GM19025 (cell line): ENCODE measurements around the gene NR1H2.
"Not testable (repeated sequence)": the region's sequence is repeated elsewhere in the genome, so short reads cannot be mapped to it uniquely, and the experiment has no call there.

Source experiments
- ATAC-seq: cut with Tn5 transposase; IDR thresholded peaks from one replicate; pipeline ENCODE4 v1.9.1; 2021; ENCODE audit warnings: mild to moderate bottlenecking, low read depth, moderate library complexity; ENCODE audit not compliant: unreplicated experiment

The NR1H2 gene

DNA sequence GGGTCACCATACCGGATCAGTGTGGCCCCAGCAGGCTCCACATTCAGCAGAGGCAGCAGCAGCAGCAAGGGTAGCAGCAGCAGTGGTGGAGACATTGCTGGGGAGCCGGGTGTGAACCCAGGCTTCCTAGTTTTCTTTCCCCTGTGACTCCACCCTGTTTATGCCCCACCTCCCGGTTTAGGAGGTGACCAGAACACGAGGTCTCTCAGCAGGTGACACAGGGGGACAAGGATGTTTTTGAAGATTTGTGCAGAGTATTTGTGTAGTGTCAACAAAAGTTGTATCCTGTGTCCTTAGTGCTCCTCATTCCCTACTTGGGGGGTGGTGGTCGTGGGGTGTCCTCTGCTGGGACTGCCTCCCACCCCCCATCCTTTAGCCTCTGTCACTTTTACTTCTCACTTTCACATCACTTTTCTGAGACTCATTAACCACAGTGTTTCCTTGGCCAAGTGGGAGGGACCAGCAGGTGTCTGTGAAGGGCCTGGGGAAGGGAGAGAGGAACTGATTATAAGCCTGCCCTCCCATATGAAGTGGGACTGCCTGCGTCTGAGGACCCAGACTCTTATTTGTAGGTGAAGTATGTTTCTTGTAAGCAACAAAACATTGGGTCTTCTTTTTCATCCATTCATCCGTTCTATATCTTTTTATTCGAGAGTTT lies 31.5 kb upstream of the NR1H2 start:
- no peak for ATAC-seq

GRCh38 chr19:50347089-50347581 lies 29.1 kb upstream of the NR1H2 start:
- ATAC-seq = not testable (repeated sequence)

GRCh38 chr19:50349277-50350057 lies 26.8 kb upstream of the NR1H2 start:
- no peak for ATAC-seq

GRCh38 chr19:50352242-50352641 lies 24.0 kb upstream of the NR1H2 start:
- no peak for ATAC-seq

GRCh38 chr19:50353487-50353880 lies 22.8 kb upstream of the NR1H2 start:
- not testable (repeated sequence) for ATAC-seq

- ATAC-seq = no peak
Observed at GRCh38 chr19:50356691-50357177, 19.5 kb upstream of the NR1H2 start.

GRCh38 chr19:50357178-50358100 lies 18.8 kb upstream of the NR1H2 start:
- peak; percentile 49 for ATAC-seq

GRCh38 chr19:50358483-50359327 lies 17.6 kb upstream of the NR1H2 start:
- ATAC-seq = no peak

GRCh38 chr19:50359328-50359818 lies 16.9 kb upstream of the NR1H2 start:
- ATAC-seq = no peak

- ATAC-seq = no peak
Observed at GRCh38 chr19:50361290-50362029, 14.8 kb upstream of the NR1H2 start.

- ATAC-seq = no peak
Observed at GRCh38 chr19:50362030-50362412, 14.2 kb upstream of the NR1H2 start.

DNA sequence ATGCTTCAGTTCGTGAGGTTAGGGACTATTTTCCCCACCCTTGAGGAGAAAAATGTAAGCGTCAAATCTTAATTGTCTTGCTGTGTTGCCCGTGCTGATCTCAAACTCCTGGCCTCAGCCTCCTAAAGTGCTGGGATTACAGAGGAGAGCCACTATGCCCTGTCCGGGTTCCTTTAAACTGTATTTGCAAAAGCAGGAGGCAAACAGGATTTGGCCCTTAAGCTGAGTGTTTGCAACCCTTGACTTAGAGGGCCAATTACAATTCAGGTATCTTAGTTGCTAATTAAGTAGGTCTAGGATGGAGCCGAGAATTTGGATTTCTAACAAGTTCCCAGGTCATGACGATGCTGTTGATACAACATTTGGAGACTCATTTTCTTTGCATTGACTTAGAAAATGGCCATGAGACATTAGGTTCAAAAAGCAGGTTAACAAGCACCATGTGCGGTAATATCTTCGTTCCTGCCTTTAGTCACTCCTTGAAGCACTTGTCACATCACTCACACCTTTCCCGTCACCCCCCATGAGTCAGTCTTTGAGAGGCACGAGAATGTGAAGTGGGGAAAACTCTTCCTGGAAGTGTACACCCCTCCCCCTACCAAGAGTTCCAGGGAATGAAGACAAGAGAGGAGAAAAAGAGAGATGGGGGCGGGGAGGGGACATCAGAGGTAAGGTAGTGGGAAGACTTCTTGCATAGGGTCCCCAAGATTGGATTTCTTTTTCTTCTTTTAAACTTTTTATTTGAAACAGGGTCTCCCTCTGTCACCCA lies 13.4 kb upstream of the NR1H2 start:
- ATAC-seq = no peak

DNA sequence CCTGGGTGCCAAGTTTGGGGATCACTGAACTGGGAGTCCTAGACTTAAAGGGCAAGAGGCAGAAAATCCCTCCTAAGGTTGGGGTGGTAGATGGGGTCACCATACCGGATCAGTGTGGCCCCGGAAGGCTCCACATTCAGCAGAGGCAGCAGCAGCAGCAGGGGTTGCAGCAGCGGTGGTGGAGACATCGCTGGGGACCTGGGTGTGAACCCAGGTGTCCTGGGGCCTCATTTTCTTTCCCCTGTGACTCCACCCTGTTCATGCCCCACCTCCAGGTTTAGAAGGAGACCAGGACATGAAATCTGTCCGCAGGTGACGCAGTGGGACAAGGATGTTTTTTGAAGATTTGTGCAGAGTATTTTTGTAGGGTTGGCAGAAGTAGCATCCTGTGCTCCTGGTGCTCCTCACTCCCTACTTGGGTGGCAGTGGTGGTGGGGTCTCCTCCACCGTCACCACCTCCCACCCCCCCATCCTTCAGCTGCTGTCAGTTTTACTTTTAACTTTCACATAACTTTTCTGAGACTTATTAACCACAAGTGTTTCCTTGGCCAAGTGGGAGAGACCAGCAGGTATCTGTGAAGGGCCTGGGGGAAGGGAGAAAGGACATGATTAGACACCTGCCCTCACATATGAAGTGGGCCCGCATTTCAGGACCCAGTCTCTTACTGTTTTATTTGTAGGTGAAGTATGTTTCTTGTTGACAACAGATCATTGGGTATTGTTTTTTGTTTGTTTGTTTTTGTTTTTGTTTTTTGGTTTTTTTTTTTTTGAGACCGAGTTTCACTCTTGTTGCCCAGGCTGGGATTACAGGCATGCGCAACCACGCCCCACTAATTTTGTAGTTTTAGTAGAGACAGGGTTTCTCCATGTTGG lies 10.6 kb upstream of the NR1H2 start, which contains the start of gene NAPSA:
NAPSA (minus strand) TSS at position 206 of the 873 bp plus-strand sequence; CDS start at position 188, 18 bp downstream.
- ATAC-seq = no peak

GRCh38 chr19:50368649-50369570 lies 7.3 kb upstream of the NR1H2 start:
- no peak for ATAC-seq

- no peak for ATAC-seq
Observed at GRCh38 chr19:50371914-50372475, 4.3 kb upstream of the NR1H2 start.

DNA sequence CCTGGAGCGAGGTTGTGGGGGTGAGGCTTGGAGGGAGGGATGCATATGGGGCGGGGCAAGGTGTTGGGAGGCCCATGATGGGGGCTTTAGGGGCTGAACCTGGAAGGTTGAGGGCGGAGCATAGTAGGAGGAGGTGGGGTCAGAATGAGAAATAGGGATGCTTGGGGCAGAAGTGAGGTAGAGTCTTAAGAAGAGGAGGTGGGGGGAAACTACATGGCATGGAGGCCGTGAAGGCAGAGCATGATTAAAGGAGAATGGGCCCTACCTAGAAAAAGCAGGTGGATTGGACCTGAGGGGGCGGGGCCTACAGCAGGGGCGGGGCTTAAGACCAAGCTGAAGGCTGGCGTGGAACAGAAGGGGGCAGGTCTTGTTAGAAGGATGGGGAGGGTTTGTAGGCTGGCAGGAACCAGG lies 799 bp downstream of the NR1H2 start:
- no peak for ATAC-seq
